NB4 (cell line): ENCODE measurements around the gene KIAA1671.

ENCODE experiments used
- CTCF ChIP-seq: IDR thresholded peaks from one replicate; pipeline ENCODE4 v1.5.1; 2012; ENCODE audit warnings: low read depth, low read length
- MAX ChIP-seq: IDR thresholded peaks from 2 replicates; pipeline ENCODE4 v1.6.1; 2011; ENCODE audit warnings: low read depth, low read length
- POLR2A ChIP-seq: IDR thresholded peaks from 2 replicates; pipeline ENCODE4 v1.6.1; 2011; ENCODE audit warnings: mild to moderate bottlenecking; ENCODE audit not compliant: insufficient read length; ENCODE audit errors: extremely low read depth

- TF ChIP-seq CTCF, result no peak
- no peak for TF ChIP-seq MAX
- TF ChIP-seq POLR2A, result no peak
These were observed 46.6 kb upstream of the KIAA1671 start for GRCh38 chr22:24905909-24906308.
